ENCODE data around the gene SPIRE1. TPM values are rescaled to one million over a fixed set of nuclear protein-coding genes. Genes with fewer than 3 reads are reported as not detected.

SPIRE1 gene
- total and polyA plus RNA-seq, 3 experiments from 2014 or later: 2.2 to 9.9 (median 8.1) TPM

DNA sequence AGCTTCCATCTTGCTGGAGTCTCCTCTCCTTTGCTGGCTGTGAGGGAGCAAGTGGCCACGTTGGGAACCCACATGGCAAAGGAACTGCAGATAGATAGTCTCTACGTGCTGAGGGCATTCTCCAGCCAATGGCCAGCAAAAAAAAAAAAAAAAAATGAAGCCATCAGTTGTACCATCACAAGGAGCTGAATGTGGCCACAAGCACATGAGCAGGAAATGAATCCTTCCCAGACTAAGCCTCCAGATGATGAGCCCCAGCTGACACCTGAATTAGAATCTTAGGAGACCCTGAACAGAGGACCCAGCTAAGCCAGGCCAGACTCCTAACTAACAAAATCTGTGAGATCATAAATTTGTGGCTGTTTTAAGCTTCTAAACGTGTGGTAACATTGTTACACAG is 57.9 kb downstream of the SPIRE1 start:
- Mint-ChIP-seq H3K9me3 (no peaks in the 10 kb centered on the region), H3K27me3 (peaks cover 0 to 2% of the 10 kb centered on the region in 2 donors), H3K36me3 (no peaks in the 10 kb centered on the region), H3K4me3 (no peak overlapping the region), H3K27ac (no peak overlapping the region), H3K4me1 (peaks cover 7 to 18% (median 11%) of the 10 kb centered on the region in 3 donors)
- H3K36me3 ChIP-seq (ENCODE audit: insufficient read depth, low read length): no peaks in the 10 kb centered on the region
- ChIA-PET CTCF (no interaction called here), POLR2A (no interaction called here)
- H3K4me3 ChIP-seq (ENCODE audit: low read length): no peak overlapping the region
- DNase-seq: no peak
- no peaks in the 10 kb centered on the region for H3K27me3 ChIP-seq (ENCODE audit: insufficient read depth, low read length, poor library complexity, severe bottlenecking)
- no peaks in the 10 kb centered on the region for H3K9me3 ChIP-seq (ENCODE audit: low read length)
- H3K27ac ChIP-seq (ENCODE audit: low read depth, low read length): no peak overlapping the region
- H3K4me1 ChIP-seq (ENCODE audit: insufficient read depth, low read length): peaks cover 7% of the 10 kb centered on the region

DNA sequence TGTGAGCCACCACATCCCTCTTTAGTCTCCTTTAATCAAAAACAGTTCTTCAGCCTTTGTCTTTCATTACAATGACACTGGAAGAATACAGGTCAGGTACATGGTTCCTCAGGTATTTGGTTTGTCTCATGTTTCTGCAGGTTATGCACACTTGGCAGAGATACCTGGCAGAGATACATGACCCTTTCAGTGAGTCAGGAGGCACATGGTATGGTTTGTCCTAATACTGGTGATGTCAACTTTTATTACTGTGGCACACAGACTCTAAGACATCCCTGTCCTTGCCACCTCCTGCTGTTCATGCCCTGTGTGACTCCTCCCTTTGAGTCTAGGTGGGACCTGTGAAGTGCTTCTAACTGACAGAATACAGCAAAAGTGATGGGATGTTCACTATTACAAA is 58.4 kb downstream of the SPIRE1 start:
- POLR2A ChIA-PET: no interaction called here
- Histone ChIP-seq H3K9me3 (ENCODE audit: low read length) (no peaks in the 10 kb centered on the region), H3K4me3 (ENCODE audit: low read length) (no peak overlapping the region), H3K4me1 (ENCODE audit: insufficient read depth, low read length) (peaks cover 7% of the 10 kb centered on the region), H3K36me3 (ENCODE audit: insufficient read depth, low read length) (no peaks in the 10 kb centered on the region), H3K27me3 (ENCODE audit: insufficient read depth, low read length, poor library complexity, severe bottlenecking) (no peaks in the 10 kb centered on the region), H3K27ac (ENCODE audit: low read depth, low read length) (no peak overlapping the region)
- Mint-ChIP-seq H3K4me3 (no peak overlapping the region), H3K27ac (peak overlapping the region in 2 of 8 donors; percentile 25 to 38), H3K27me3 (peaks cover 0 to 2% of the 10 kb centered on the region in 2 donors), H3K9me3 (no peaks in the 10 kb centered on the region), H3K36me3 (no peaks in the 10 kb centered on the region), H3K4me1 (peaks cover 7 to 18% (median 11%) of the 10 kb centered on the region in 3 donors)
- DNase-seq: no peak
- CTCF ChIA-PET: no interaction called here

DNA sequence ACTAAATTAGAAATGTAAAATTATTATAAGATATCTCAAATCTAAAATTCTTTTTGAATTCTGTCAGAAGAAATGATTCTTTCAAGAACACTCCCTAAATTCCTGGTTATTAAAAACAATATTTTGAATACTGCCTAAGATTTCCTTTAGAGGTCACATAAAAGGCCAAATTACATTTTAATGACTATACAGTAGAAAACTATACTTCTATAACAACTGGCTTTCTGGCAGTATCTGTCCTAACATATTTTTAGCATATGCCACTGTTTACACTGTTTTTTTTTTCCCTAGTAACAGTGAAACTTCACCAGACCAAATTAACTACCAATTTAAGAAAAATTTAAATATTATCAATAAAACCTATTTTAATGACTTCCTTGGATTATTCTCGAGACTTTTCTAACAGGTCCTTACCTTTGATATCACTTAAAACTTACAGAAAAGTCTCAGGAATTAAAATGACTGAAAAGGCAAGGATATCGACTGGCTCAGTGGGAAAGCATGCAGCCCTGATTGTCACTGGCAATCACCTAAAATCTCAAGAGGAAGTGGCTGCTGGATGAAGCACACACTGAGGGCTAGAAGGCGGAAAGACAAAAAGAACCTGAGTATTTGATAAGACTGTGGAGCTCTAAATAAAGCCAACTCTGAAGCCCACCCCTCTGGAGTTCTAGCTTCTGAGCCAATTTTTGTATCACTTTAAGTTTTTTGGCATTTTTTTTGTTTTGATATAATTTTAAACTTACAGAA is 59.6 kb downstream of the SPIRE1 start:
- H3K4me3 Mint-ChIP-seq: no peak overlapping the region
- no peaks in the 10 kb centered on the region for H3K9me3 ChIP-seq (ENCODE audit: low read length)
- no peaks in the 10 kb centered on the region for H3K36me3 ChIP-seq (ENCODE audit: insufficient read depth, low read length)
- H3K4me1 Mint-ChIP-seq: peaks cover 7 to 18% (median 11%) of the 10 kb centered on the region in 3 donors
- H3K9me3 Mint-ChIP-seq: no peaks in the 10 kb centered on the region
- H3K4me1 ChIP-seq (ENCODE audit: insufficient read depth, low read length): peaks cover 7% of the 10 kb centered on the region
- POLR2A ChIA-PET: no interaction called here
- no peaks in the 10 kb centered on the region for H3K27me3 ChIP-seq (ENCODE audit: insufficient read depth, low read length, poor library complexity, severe bottlenecking)
- H3K27ac ChIP-seq (ENCODE audit: low read depth, low read length): no peak overlapping the region
- H3K4me3 ChIP-seq (ENCODE audit: low read length): no peak overlapping the region
- H3K27ac Mint-ChIP-seq: no peak overlapping the region
- no peak for DNase-seq
- H3K36me3 Mint-ChIP-seq: no peaks in the 10 kb centered on the region
- H3K27me3 Mint-ChIP-seq: peaks cover 0 to 2% of the 10 kb centered on the region in 2 donors
- CTCF ChIA-PET: no interaction called here

DNA sequence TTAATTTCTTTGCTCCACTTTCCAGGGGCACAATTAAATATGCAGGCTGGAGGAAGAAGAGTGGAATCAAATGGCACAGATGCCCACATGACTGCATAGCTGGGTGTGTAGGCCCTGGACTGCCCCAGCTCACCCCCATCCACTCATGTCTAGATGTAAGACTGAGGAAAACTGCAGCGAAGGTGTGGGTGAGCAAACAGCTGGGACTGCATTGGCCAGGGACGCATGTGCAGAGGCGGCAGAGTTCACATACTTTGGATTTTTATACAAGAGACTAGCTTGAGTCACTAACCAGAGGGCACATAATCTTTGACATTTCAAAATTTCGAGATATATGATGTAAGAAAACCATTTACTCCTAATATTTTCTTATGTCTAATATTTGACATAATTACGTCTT is 60.1 kb downstream of the SPIRE1 start:
- DNase-seq: no peak
- no peaks in the 10 kb centered on the region for H3K27me3 ChIP-seq (ENCODE audit: insufficient read depth, low read length, poor library complexity, severe bottlenecking)
- POLR2A ChIA-PET: no interaction called here
- Mint-ChIP-seq H3K36me3 (no peaks in the 10 kb centered on the region), H3K27ac (peak overlapping the region in 1 of 8 donors; percentile 47), H3K4me3 (no peak overlapping the region), H3K4me1 (peaks cover 7 to 18% (median 11%) of the 10 kb centered on the region in 3 donors), H3K9me3 (no peaks in the 10 kb centered on the region), H3K27me3 (peaks cover 0 to 2% of the 10 kb centered on the region in 2 donors)
- H3K27ac ChIP-seq (ENCODE audit: low read depth, low read length): no peak overlapping the region
- CTCF ChIA-PET: no interaction called here
- peaks cover 7% of the 10 kb centered on the region for H3K4me1 ChIP-seq (ENCODE audit: insufficient read depth, low read length)
- no peak overlapping the region for H3K4me3 ChIP-seq (ENCODE audit: low read length)
- H3K36me3 ChIP-seq (ENCODE audit: insufficient read depth, low read length): no peaks in the 10 kb centered on the region
- no peaks in the 10 kb centered on the region for H3K9me3 ChIP-seq (ENCODE audit: low read length)

DNA sequence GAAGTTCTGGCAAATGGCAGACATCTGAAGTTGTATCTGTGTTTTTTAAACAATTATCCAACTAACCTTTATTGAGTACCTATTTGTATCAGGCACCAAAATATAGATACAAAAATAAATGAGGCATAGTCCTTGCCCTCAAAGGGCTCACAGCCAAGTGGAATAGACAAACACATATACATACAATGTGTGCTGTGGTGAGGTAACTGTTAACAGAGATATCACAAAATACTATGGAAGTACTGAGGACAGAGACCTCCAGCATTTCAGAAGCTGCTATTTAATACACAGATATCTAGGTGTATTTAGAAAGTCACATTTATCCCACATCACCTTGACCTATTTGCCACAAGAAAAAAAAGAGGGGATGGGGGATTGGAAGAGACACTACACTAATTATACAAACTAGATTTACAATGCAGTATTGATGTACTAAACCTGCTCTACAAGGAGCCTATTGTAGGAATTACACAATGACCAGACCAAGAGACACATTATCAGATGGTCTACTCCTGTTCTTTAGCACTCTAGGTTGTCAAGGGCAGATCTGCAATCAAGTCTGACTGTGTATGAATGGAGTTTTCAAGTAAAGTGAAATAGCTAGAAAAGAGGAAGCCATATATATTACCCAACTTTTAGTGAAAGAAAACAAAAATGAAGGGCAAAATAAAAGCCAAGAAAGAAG is 62.2 kb downstream of the SPIRE1 start:
- H3K9me3 ChIP-seq (ENCODE audit: low read length): no peaks in the 10 kb centered on the region
- no peak for DNase-seq
- H3K27me3 Mint-ChIP-seq: peaks cover 0 to 2% of the 10 kb centered on the region in 2 donors
- no peaks in the 10 kb centered on the region for H3K27me3 ChIP-seq (ENCODE audit: insufficient read depth, low read length, poor library complexity, severe bottlenecking)
- CTCF ChIA-PET: no interaction called here
- POLR2A ChIA-PET: no interaction called here
- peaks cover 7 to 18% (median 11%) of the 10 kb centered on the region in 3 donors for H3K4me1 Mint-ChIP-seq
- H3K4me3 Mint-ChIP-seq: no peak overlapping the region
- H3K4me1 ChIP-seq (ENCODE audit: insufficient read depth, low read length): peaks cover 7% of the 10 kb centered on the region
- H3K4me3 ChIP-seq (ENCODE audit: low read length): no peak overlapping the region
- no peak overlapping the region for H3K27ac Mint-ChIP-seq
- H3K36me3 ChIP-seq (ENCODE audit: insufficient read depth, low read length): no peaks in the 10 kb centered on the region
- peaks cover 0 to 5% (median 0%) of the 10 kb centered on the region in 3 donors for H3K36me3 Mint-ChIP-seq
- H3K27ac ChIP-seq (ENCODE audit: low read depth, low read length): no peak overlapping the region
- H3K9me3 Mint-ChIP-seq: no peaks in the 10 kb centered on the region

DNA sequence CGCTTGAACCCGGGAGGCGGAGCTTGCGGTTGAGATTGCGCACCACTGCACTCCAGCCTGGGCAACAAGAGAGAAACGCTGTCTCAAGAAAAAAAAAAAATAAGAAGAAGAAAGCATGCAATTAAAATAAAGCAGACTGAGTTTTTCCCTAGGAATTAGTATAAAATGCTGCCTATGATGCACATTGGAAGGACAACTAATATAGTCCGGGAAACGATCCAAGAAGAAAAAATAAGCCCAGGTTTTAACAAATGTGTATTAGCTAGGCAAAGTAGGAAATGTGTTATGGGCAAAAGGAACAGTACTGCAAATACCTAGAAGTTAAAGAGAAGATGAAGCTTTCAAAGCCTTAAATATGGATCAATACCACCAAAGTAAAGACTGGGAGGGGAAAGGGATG is 64.0 kb downstream of the SPIRE1 start:
- ChIA-PET CTCF (no interaction called here), POLR2A (interaction anchor here (0.7 kb wide), 1 partner anchor 8 kb away, joined by 3 read pairs; no protein-coding TSS in a partner anchor)
- Histone ChIP-seq H3K27me3 (ENCODE audit: insufficient read depth, low read length, poor library complexity, severe bottlenecking) (no peaks in the 10 kb centered on the region), H3K27ac (ENCODE audit: low read depth, low read length) (no peak overlapping the region), H3K4me1 (ENCODE audit: insufficient read depth, low read length) (peaks cover 7% of the 10 kb centered on the region), H3K4me3 (ENCODE audit: low read length) (no peak overlapping the region), H3K36me3 (ENCODE audit: insufficient read depth, low read length) (no peaks in the 10 kb centered on the region), H3K9me3 (ENCODE audit: low read length) (no peaks in the 10 kb centered on the region)
- peaks cover 0 to 5% (median 0%) of the 10 kb centered on the region in 3 donors for H3K36me3 Mint-ChIP-seq
- H3K4me3 Mint-ChIP-seq: no peak overlapping the region
- peaks cover 7 to 18% (median 11%) of the 10 kb centered on the region in 3 donors for H3K4me1 Mint-ChIP-seq
- no peak for DNase-seq
- H3K27ac Mint-ChIP-seq: no peak overlapping the region
- H3K9me3 Mint-ChIP-seq: no peaks in the 10 kb centered on the region
- peaks cover under 1 to 2% of the 10 kb centered on the region in 2 donors for H3K27me3 Mint-ChIP-seq

DNA sequence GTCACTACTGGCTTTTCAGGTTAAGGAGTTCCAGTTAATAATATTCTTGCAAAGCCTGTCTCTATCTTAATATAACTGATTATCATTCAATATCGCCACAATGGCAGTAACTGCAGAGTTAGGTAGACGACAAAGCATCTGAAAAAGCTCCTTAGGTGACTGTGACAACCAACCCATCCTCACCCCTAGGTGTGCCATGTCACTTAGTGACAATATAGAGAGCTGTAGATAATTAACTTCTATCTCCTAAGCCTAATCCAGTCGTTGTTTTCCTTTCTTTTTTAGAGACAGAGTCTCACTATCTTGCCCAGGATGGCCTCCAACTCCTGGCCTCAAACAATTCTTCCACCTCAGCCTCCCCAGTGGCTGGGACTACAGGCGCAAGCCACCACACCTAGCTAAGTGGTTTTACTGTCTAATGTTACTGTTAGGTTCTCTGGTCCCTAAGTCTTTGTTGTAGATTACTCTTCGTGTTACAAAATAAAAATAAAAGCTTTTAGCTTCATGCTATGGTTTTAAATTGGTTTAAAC is 65.2 kb downstream of the SPIRE1 start:
- Histone ChIP-seq H3K9me3 (ENCODE audit: low read length) (no peaks in the 10 kb centered on the region), H3K27ac (ENCODE audit: low read depth, low read length) (no peak overlapping the region), H3K36me3 (ENCODE audit: insufficient read depth, low read length) (no peaks in the 10 kb centered on the region), H3K4me1 (ENCODE audit: insufficient read depth, low read length) (peaks cover 7% of the 10 kb centered on the region), H3K27me3 (ENCODE audit: insufficient read depth, low read length, poor library complexity, severe bottlenecking) (no peaks in the 10 kb centered on the region), H3K4me3 (ENCODE audit: low read length) (no peak overlapping the region)
- peaks cover 7 to 14% (median 11%) of the 10 kb centered on the region in 3 donors for H3K4me1 Mint-ChIP-seq
- ChIA-PET POLR2A (no interaction called here), CTCF (no interaction called here)
- peaks cover 2 to 3% of the 10 kb centered on the region in 2 donors for H3K27me3 Mint-ChIP-seq
- no peak overlapping the region for H3K27ac Mint-ChIP-seq
- H3K4me3 Mint-ChIP-seq: no peak overlapping the region
- peaks cover 0 to 5% (median 0%) of the 10 kb centered on the region in 3 donors for H3K36me3 Mint-ChIP-seq
- no peak for DNase-seq
- H3K9me3 Mint-ChIP-seq: no peaks in the 10 kb centered on the region

DNA sequence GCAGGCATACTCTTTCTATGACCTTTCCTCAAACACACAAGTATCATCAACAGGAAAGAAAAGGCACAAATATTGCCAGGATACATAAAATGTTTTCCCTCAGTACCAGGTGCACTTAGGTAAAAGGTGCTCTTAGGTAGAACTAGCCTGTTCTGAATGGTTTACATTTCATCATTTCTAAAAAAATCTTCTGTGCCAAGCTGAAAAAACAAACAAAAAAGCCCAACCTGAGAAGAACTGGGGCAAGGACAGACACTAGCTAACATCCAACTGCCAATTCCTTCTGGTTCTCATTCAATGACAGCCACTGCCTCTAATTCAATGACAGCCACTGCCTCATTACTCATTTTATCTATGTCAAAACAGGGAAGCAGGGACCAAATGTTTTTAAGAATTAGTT is 68.5 kb downstream of the SPIRE1 start:
- Histone ChIP-seq H3K4me3 (ENCODE audit: low read length) (no peak overlapping the region), H3K4me1 (ENCODE audit: insufficient read depth, low read length) (no peaks in the 10 kb centered on the region), H3K9me3 (ENCODE audit: low read length) (no peaks in the 10 kb centered on the region), H3K27me3 (ENCODE audit: insufficient read depth, low read length, poor library complexity, severe bottlenecking) (no peaks in the 10 kb centered on the region), H3K36me3 (ENCODE audit: insufficient read depth, low read length) (no peaks in the 10 kb centered on the region), H3K27ac (ENCODE audit: low read depth, low read length) (no peak overlapping the region)
- no peak for DNase-seq
- CTCF ChIA-PET: no interaction called here
- Mint-ChIP-seq H3K4me3 (no peak overlapping the region), H3K27ac (no peak overlapping the region), H3K4me1 (no peaks in the 10 kb centered on the region), H3K27me3 (peaks cover 0 to 3% of the 10 kb centered on the region in 2 donors), H3K9me3 (no peaks in the 10 kb centered on the region), H3K36me3 (peaks cover 0 to 5% (median 0%) of the 10 kb centered on the region in 3 donors)
- POLR2A ChIA-PET: no interaction called here
